Endothelial cell of umbilical vein (primary cell): ENCODE results near the gene MINK1. TPM values are rescaled to one million over a fixed set of nuclear protein-coding genes. Genes with fewer than 3 reads are reported as not detected.

Source experiments
- BruUV-seq: library from RNA; stranded (reverse); fragments of 400-500 nt; replicated peaks from 2 replicates; lab custom pipeline; 2021; lab: Mats Ljungman, UMichigan
- CTCF ChIA-PET: fragments of 300-600, 350-600 bp; sonication (Branson Sonifier 250); formaldehyde crosslinking; loops from one replicate; lab custom pipeline; 2021; ENCODE audit warnings: antibody characterized with exemption, inconsistent platforms; lab: Charles Lee
- POLR2A ChIA-PET: fragments of 300-600, 350-600 bp; sonication (Branson Sonifier 250); formaldehyde crosslinking; loops from one replicate; lab custom pipeline; 2021; ENCODE audit warnings: antibody characterized with exemption, inconsistent platforms; lab: Charles Lee
- DNase-seq: peaks from one replicate; pipeline ENCODE4 v3.0.0-alpha.2; 2011; ENCODE audit warnings: low read depth, low spot score
- FAIRE-seq: peaks from 2 replicates; lab custom pipeline; 2011; peaks lifted over from hg19 to GRCh38; lab: Jason Lieb, UNC
- H2AFZ ChIP-seq: 2 replicates; pipeline ENCODE4 v1.6.0; 2012; ENCODE audit warnings: low read depth, low read length, control low read depth, inconsistent platforms
- H3K27ac ChIP-seq: 2 replicates; pipeline ENCODE4 v1.5.1; 2011; ENCODE audit warnings: low read depth, mild to moderate bottlenecking, control low read depth, low read length, moderate library complexity; ENCODE audit not compliant: insufficient read depth
- H3K27me3 ChIP-seq, 2 experiments: 2 replicates each; pipeline versions ENCODE4 v1.6.0 to v1.6.1; 2011; ENCODE audit warnings: low read length in 2 of 2, mixed read lengths in 1 of 2; ENCODE audit not compliant: control insufficient read depth in 2 of 2, insufficient read depth in 2 of 2
- H3K36me3 ChIP-seq, 2 experiments: 2 replicates in 1 of 2; 3 replicates in 1 of 2; pipeline ENCODE4 v1.5.1; 2011; ENCODE audit warnings: low read length in 2 of 2, mild to moderate bottlenecking in 1 of 2, moderate library complexity in 1 of 2; ENCODE audit not compliant: control insufficient read depth in 2 of 2, insufficient read depth in 2 of 2; ENCODE audit errors: extremely low read depth in 1 of 2
- H3K4me1 ChIP-seq: 3 replicates; pipeline ENCODE4 v1.5.1; 2011; ENCODE audit warnings: mild to moderate bottlenecking, low read length; ENCODE audit not compliant: control insufficient read depth, insufficient read depth; ENCODE audit errors: extremely low read depth
- H3K4me2 ChIP-seq: 2 replicates; pipeline ENCODE4 v1.6.1; 2011; ENCODE audit warnings: low read length, control low read depth, mixed read lengths; ENCODE audit not compliant: insufficient read depth
- H3K4me3 ChIP-seq, 3 experiments: fragments of 200-600 bp in 1 of 3; sonication (generic), shearing (Covaris generic) in 1 of 3; replicated peaks in 1 of 3; 2 replicates each; pipeline ENCODE4 v1.5.1; 2011 to 2016; ENCODE audit warnings: control low read depth in 3 of 3, low read length in 3 of 3, mild to moderate bottlenecking in 2 of 3, inconsistent platforms in 1 of 3, low read depth in 1 of 3, moderate library complexity in 1 of 3; ENCODE audit not compliant: insufficient read depth in 1 of 3
- H3K79me2 ChIP-seq: 2 replicates; pipeline ENCODE4 v1.6.0; 2012; ENCODE audit warnings: low read length, inconsistent platforms; ENCODE audit not compliant: control insufficient read depth, insufficient read depth
- H3K9ac ChIP-seq: replicated peaks from 2 replicates; pipeline ENCODE3; 2011; ENCODE audit warnings: low read length, control low read depth; ENCODE audit not compliant: insufficient read depth; ENCODE audit errors: extremely low read depth
- H3K9me1 ChIP-seq: replicated peaks from 3 replicates; pipeline ENCODE4 v1.6.0; 2011; ENCODE audit warnings: mild to moderate bottlenecking, low read length; ENCODE audit not compliant: control insufficient read depth, insufficient read depth; ENCODE audit errors: extremely low read depth
- H3K9me3 ChIP-seq: replicated peaks from 2 replicates; pipeline ENCODE4 v1.5.1; 2012; ENCODE audit warnings: low read length, inconsistent platforms; ENCODE audit not compliant: control insufficient read depth, insufficient read depth
- H4K20me1 ChIP-seq: replicated peaks from 2 replicates; pipeline ENCODE3; 2011; ENCODE audit warnings: mild to moderate bottlenecking, low read length; ENCODE audit not compliant: control insufficient read depth, insufficient read depth; ENCODE audit errors: extremely low read depth
- CTCF ChIP-seq, 2 donors: IDR thresholded peaks; 1 replicate in 1 of 2; 2 replicates in 1 of 2; pipeline ENCODE4 v1.5.1; 2011; ENCODE audit warnings: low read length in 2 of 2, mild to moderate bottlenecking in 2 of 2, moderate library complexity in 2 of 2, control low read depth in 1 of 2, inconsistent platforms in 1 of 2, low read depth in 1 of 2; ENCODE audit not compliant: insufficient read depth in 1 of 2; ENCODE audit errors: extremely low read depth in 1 of 2
- EZH2 ChIP-seq: IDR thresholded peaks from 2 replicates; pipeline ENCODE4 v1.6.1; 2012; ENCODE audit warnings: borderline replicate concordance, low read depth, mild to moderate bottlenecking, moderate library complexity, low read length, inconsistent platforms; ENCODE audit not compliant: severe bottlenecking
- FOS ChIP-seq: IDR thresholded peaks from 2 replicates; pipeline ENCODE4 v1.6.1; 2011; ENCODE audit warnings: mild to moderate bottlenecking, low read length, moderate library complexity, borderline replicate concordance; ENCODE audit not compliant: insufficient read depth
- GATA2 ChIP-seq: IDR thresholded peaks from 2 replicates; pipeline ENCODE4 v1.7.0; 2011; ENCODE audit warnings: low read depth, mild to moderate bottlenecking, moderate library complexity, mixed read lengths, low read length; ENCODE audit not compliant: insufficient read length, insufficient read depth
- JUN ChIP-seq: IDR thresholded peaks from 2 replicates; pipeline ENCODE4 v1.6.1; 2011; ENCODE audit warnings: borderline replicate concordance, low read depth; ENCODE audit not compliant: insufficient read length, insufficient read depth
- MAX ChIP-seq: IDR thresholded peaks from 2 replicates; pipeline ENCODE4 v1.6.1; 2011; ENCODE audit not compliant: insufficient read depth, insufficient read length
- MYC ChIP-seq: IDR thresholded peaks from one replicate; pipeline ENCODE4 v1.6.1; 2011; ENCODE audit warnings: mild to moderate bottlenecking, low read depth, low read length
- POLR2A ChIP-seq: IDR thresholded peaks from 2 replicates; pipeline ENCODE4 v1.6.1; 2012; ENCODE audit warnings: low read depth, mild to moderate bottlenecking, control low read depth, low read length
- POLR2AphosphoS5 ChIP-seq: IDR thresholded peaks from 2 replicates; pipeline ENCODE4 v1.6.1; 2012; ENCODE audit warnings: low read depth, mild to moderate bottlenecking, control low read depth, low read length, moderate library complexity; ENCODE audit not compliant: insufficient read depth
- dilution Hi-C: fragments of 300-500 bp; cut with MboI; formaldehyde crosslinking; loops from one replicate; pipeline ENCODE4 v1.15.0; 2019; ENCODE audit warnings: low sequenced_read_pairs; ENCODE audit not compliant: extremely low pct_ligation_motif_present
- intact Hi-C: fragments of 100-400 bp; cut with micrococcal nuclease; formaldehyde crosslinking; loops from one replicate; pipeline ENCODE4 v1.10.0; 2022
- polyA plus RNA-seq, 4 experiments: library from polyadenylated mRNA; depleted of rRNA in 3 of 4; stranded (reverse) in 3 of 4; unstranded in 1 of 4; fragments of >200 nt; gene quantifications; 2 replicates each; pipeline versions ENCODE4 v1.2.1 to v1.2.3, GENCODE V29; 2011 to 2012; ENCODE audit warnings: missing spikeins in 1 of 4
- total RNA-seq: library from RNA; stranded (reverse); gene quantifications from 2 replicates; pipeline ENCODE4 v1.2.3, GENCODE V29; 2021

MINK1 gene
- total and polyA plus RNA-seq, 2 donors (not counting 3 experiments of a cell fraction or from before 2014, with no cell fraction given) = 53.6 to 89.4 TPM

GRCh38 chr17:4931963-4932362, 98.8 kb downstream of the MINK1 start, which contains the start of gene GP1BA:
Gene GP1BA, plus strand, starts transcription at chr17:4932277. Its CDS starts 328 bp downstream, at chr17:4932605.
- FAIRE-seq (no peak), DNase-seq (no peak)
- ChIA-PET CTCF (interaction anchor here (1.2 kb wide), 1 partner anchor 23 kb away, joined by 3 read pairs; no protein-coding TSS in a partner anchor), POLR2A (no interaction called here)
- H3K79me2 ChIP-seq = no peaks in the 10 kb centered on the region
- no TSS peak for BruUV-seq
- H3K36me3 ChIP-seq = peaks cover 0 to 6% of the 10 kb centered on the region in 2 experiments
- no peak within 1 kb of the TSS for H3K27ac ChIP-seq
- intact Hi-C loops (no loop called here), dilution Hi-C loops (no loop called here)
- H3K9me1 ChIP-seq = no peaks in the 10 kb centered on the region
- H3K4me2 ChIP-seq = no peak within 1 kb of the TSS
- H3K4me1 ChIP-seq = peaks cover 7% of the 10 kb centered on the region
- TF ChIP-seq POLR2A (no peak), JUN (no peak), POLR2AphosphoS5 (no peak), GATA2 (no peak), MAX (no peak), FOS (no peak), EZH2 (no peak), MYC (no peak), CTCF (IDR thresholded peaks at IDR 0.05; ENCODE audit: extremely low read depth in 1 of 2, insufficient read depth in 1 of 2, low read depth in 1 of 2, low read length in 2 of 2) (no peak)
- no peak within 1 kb of the TSS for H2AFZ ChIP-seq
- no peaks in the 10 kb centered on the region for H3K9me3 ChIP-seq
- H4K20me1 ChIP-seq = no peaks in the 10 kb centered on the region
- H3K27me3 ChIP-seq = no peaks in the 10 kb centered on the region
- no peak within 1 kb of the TSS for H3K4me3 ChIP-seq
- no peak within 1 kb of the TSS for H3K9ac ChIP-seq
